Measurements from ENCODE around the gene AGAP1.

AGAP1 gene

DNA sequence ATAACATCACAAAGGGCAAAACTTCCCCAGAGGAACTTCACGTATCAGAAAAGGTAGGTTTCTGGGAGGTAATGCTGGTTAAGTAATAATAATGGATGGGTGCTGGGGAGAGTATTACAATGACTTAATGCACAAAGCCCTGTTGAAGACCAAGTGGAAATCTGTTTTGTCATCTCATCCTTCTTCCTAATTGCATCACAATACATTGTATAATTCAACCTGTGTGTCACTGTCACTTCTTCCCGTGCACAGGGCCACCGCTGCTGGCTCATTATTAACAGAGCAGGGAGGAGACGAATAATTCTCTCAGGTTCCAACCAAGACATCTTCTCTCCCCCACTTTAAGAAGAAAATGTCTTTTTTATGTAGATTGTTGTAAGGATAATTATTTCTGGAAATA is 290.9 kb downstream of the AGAP1 start:
- DNase-seq: no peak

DNA sequence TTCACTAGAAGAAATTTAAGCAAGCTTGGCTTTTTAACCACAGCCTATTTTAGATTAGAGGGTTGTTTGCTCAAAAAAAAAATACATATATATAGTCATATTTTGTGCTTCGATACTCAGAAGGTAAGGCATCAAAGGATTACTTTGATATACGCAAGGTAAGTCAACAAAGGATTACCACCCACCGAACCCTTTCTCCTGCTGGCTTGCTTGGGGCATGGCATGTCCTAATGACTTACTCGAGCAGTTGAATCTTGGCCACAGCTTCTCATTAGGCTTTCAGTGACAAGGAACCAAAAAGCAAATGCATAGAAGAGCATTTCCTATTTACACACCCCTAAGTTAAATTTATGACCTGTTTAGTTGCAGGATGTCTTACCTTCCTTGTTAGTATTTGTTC is 295.7 kb downstream of the AGAP1 start:
- DNase-seq: no peak

DNA sequence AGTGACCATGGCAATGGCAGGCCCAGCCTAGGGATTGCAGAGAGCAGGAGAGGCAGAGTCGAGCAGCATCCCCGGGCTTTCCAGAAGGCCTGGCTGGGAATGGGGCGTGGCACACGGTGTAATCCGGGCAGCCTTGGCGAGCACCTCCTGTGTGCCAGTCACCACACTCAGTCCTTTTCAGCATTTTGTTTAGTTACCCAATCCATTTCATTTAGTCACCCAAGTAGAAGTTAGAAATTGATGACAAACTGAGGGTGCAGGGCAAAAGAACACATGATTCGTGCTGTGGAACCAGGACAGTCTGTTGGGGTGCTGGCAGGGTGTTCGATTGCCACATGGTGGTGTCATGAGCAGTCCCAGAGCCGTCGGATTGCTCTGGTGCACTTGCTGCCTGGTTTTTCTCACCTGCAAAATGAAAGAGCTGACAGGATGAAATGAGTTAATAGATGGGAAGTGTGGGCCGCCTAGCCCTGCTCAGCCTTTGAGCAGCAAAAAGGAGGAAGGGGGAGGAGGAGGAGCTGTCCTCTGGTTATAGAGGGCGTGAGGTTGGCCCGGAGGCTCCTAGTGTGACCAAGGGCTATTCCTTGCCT is 299.4 kb downstream of the AGAP1 start:
- no peak for DNase-seq

DNA sequence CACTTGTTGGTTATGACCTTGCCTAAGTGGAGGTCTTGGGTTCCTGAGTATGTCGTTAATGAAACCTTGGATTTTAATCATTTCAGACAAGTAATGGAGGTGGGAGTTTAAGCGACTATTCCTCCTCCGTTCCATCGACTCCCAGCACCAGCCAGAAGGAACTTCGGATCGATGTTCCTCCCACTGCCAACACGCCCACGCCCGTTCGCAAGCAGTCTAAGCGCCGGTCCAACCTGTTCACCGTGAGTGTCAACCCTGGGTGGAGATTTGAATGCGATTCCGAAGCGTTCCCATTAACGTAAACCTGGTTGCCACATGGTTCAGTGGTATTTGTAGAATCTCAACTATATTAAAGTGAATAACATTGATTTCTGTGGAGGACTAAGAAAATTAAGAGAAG is 305.4 kb downstream of the AGAP1 start:
- DNase-seq: no peak

DNA sequence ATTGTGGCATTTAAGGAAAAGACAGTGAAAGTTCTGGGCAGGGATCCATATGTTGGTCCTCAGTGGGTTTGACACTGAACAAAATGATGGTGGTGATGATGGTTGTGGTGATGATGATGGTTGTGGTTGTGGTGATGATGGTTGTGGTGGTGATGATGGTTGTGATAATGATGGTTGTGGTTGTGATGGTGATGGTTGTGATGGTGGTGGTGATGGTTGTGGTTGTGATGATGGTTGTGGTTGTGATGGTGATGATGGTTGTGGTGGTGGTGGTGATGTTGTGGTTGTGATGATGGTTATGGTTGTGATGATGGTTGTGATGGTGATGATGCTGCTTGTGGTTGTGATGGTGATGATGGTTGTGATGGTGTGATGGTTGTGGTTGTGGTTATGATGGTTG is 308.7 kb downstream of the AGAP1 start:
- DNase-seq: no peak

DNA sequence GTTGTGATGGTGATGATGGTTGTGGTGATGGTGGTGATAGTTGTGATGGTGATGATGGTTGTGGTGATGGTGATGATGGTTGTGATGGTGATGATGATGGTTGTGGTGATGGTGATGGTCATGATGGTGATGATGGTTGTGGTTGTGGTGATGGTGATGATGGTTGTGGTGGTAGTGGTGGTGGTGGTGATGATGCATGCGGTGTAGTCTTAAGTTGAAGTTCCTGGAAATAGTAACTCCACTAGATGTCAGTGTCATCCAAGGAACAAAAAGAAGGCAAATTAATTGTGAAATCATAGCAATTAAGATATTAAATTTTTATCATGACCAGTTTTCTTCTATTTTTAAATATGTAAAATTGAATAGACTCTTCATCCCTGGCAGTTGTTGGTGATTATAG is 309.2 kb downstream of the AGAP1 start:
- no peak for DNase-seq

DNA sequence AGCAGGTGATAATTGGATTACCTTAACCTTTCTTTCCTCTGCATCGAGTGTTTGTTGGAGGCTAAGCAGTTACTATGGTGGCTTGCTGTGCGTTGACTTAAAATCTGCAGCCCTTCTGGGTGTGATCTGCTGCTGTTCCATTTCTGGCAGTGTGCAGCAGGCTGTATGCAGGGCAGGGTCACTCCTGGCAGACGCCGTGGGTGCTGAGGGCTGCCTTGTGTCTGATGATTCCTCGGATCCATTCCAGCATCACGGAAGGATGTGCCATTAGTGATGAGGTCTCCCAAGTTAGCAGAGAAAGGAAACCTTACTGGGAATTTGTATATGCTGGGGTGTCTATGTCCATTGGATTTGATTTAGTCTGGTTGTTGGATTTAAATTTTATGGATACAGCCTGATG is 310.8 kb downstream of the AGAP1 start:
- no peak for DNase-seq

DNA sequence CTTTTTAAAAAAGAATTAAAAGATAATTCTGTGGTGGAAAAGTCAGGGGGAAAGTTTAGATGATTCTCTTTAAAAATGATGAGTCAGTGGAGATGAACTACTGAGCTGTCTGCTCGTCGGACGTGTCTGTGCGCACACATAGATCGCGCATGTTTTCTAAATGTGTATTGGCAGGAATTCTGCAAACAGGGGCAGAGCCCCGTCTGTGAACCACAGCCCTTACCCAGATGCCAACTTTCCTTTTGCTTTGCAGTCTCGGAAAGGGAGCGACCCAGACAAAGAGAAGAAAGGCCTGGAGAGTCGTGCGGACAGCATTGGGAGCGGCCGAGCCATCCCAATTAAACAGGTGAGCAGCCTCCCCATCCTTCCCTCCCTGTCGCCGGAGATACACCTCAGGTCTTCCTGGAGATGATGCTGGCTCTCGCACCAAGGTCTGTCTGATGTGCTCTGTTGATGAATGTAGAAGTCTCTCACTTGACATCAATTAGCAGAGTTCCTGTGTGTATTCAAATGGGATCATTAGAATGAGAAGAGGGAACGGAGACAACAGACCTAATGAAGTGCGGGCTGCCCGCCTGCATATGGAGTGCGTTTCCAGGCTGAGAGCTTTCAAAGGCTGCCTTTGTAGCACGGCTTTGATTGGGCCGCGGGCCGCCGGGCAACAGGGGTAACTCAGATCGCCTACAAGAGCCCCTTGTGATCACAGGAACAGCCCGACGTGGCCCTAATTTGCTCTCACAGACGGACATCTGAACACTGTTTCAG is 313.3 kb downstream of the AGAP1 start:
- no peak for DNase-seq

DNA sequence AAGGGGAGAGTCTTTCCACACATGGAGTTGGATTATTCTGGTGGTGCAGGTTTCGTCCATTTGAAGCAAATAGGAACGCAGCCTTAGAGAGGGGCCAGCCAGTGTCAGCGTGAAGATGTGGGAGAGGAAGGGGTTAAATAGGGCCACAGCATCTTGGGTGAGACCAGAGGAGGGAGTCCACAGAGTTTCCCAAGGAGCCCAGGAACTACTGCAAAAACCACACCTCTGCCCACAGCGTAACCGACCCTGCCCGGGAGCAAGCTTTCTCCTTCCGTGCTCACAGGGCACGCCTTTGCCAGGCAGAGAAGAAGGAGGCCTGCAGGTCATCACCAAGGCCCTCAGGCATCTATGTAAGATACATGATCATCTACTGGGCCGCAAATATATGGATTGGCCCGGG is 314.5 kb downstream of the AGAP1 start:
- no peak for DNase-seq

DNA sequence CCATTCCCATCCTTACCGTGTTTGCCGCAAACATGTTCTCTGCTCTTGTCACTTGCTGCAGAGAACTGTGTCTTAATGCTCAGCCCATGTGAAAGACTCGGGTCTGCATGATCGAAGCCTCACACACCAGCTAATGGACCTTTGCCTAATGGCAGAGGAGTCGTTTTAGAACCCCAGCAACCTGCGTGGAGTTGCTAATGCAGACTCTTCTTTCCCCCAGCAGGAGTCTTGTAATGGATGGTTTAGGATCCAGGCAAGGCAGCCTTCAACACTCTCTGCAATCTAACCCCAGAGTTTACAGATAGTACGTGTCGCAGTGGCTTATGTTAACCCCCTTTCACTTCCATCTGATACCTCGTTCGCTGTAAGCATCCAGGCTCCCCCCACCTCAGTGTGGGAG is 316.4 kb downstream of the AGAP1 start:
- DNase-seq: no peak

DNA sequence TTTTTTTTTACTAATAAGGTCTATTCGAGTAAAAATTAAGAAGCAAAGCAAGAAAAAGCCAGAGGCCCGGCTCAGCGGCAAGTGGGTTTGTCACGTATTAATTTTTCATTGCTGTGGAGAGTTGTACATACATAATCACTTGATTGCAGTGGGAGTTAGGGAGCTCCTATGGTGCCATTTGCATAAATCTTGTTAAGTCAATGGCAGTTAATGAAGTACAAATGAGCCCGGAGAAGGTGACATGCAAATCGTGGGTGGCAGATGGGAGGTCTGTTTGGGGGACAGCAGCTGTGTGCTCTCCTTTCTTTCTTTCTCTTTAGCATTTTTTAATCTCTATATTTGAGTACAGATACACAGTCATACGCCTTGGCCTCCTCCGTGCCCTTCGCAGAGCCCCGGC is 317.0 kb downstream of the AGAP1 start:
- no peak for DNase-seq

DNA sequence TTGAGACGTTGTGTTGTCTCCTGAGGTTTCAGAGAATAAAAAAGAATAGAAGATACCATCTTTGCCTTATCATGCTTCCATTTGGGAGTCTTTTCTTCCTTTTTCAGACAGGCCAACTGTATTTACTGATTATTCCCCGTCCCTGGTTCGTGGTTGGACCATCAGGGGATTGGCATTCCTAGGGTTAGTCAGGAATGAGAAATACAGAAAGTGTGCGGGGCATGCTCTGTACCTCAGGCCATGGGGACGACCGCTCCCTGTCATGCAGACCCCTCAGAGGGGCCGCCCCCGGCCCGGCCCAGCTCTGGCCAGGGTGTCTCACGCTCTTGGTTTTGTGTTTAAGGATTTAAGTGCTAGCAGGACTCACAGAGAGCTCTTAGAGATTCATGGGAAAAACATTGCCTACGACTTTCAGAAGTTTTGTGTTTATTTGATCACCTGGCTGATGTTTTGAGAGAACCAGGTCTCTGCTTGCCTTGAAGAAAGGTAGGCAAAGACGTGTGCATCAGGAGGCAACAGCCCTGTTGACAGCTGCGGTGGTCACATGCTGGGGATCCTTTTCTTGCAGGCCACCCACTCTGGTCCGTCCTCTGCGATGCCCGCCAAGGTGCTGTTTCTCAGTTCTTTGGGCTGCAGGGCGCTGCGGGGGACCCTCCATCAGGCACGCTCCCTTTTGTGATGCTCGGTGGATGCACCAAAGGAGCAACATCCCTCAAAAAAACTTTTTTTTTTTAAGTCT is 317.8 kb downstream of the AGAP1 start:
- DNase-seq: no peak

DNA sequence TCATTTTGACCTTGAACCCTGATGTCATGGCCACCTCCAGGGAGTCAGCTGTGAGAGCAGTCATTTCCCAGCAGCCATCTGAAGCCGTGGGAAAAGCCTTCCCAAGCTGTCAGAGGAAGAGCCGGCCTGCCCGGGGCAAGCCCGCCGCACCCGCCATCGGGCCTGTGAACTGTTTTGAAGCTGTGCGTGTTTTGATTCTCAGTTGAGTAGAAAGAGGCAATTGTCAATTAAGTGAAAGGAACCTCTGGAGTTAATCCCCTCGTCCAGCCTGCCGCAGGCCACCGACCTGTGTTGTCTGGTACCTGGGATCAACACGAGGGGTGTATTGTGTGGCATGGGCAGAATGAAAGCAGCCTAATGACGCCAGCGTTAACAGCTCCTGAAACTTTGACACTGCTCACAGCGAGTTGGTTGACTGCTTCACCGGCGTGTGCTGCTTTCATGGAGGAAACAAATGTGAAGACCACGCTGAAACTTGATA is 318.4 kb downstream of the AGAP1 start:
- DNase-seq: no peak

DNA sequence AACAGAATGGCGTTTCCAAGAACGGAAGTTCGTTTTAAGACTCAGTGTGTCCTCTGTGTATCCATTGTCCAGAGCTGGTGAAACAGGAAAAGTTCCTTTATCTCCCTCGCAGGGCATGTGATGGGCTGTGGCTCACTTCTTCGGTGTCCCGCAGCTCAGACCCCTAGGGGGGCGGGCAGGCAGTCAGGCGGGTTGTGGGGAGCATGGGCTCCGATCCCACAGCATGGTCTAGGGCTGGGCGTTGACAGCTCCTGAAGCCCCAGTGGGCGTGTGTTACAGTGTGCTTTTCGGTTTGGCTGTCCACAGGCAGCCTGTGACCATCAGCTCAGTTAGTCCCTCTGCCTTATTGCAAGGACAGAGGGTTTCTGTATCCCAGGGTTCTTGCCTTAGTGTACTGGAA is 319.6 kb downstream of the AGAP1 start:
- DNase-seq: no peak

DNA sequence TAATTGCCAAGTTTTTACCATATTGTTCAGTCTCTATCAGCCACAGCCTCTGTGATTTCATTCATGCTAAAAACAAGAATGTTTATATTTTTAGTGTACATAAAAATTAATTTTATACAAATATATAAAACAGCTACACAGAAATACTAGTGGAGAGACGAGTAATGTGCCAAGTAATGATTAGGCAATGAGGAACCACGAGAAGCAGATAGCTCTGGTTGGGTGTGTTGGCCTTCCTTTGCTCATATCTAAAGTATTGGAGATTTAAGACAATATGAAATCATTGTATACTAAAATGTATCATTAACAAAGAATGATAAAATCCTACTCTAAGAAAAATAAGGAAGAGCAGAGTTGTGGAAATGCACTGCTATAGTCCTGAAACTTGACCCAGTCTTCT is 326.7 kb downstream of the AGAP1 start:
- DNase-seq: no peak

DNA sequence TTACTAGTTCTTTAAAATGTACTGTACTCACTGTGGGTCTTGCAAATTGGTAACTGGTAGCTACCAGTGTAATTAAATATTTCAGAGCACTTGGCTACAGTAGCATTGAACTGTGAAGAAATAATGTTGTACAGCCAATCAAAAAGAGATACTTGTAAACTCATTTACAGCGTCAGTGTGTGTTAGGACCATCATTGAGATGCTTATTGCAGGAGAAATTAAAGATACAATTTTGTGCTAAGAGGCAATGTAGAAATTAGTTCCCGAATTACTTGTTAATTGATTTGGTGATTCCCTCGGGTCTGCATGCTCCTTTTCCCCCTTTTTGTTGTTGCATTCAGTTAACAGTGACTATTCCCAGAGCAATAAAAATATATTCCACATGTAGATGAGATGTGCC is 330.5 kb downstream of the AGAP1 start:
- no peak for DNase-seq

DNA sequence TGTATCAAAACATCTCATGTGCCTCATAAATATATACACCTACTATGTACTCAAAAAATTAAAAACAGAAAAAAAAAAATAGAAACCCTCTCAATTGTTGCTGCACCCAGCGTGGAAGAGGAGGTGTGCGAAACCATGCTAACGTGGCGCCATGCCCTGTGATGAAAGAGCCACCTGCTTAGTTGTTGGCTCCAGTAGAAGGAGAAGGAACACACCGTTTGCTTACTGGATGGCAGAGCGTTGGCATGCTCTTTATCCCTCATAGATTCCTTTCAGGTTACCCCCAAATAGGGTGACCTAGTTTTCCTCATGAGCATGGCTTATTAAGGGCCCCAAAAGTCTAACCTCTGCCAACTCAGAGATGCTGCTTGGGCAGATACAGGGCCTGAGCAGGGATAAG is 332.1 kb downstream of the AGAP1 start:
- DNase-seq: no peak

DNA sequence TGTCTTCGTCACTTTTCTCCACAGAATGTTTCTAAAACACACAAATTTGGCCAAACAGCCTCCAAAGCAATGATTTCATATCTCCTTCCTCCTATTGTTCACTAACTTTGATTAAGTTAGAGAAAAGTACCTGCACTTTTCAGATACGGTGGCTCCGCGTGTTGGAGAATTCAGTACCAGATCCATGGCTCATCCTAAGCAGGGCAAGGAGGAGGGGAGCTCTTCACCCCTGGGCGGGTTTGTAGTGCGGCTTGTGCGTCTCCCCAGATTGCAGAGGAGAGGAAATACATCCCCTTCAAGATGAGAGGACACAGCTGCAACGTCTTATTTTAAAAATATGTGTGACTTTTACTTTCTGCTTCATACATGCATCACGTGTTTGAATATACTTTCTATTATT is 333.0 kb downstream of the AGAP1 start:
- no peak for DNase-seq

DNA sequence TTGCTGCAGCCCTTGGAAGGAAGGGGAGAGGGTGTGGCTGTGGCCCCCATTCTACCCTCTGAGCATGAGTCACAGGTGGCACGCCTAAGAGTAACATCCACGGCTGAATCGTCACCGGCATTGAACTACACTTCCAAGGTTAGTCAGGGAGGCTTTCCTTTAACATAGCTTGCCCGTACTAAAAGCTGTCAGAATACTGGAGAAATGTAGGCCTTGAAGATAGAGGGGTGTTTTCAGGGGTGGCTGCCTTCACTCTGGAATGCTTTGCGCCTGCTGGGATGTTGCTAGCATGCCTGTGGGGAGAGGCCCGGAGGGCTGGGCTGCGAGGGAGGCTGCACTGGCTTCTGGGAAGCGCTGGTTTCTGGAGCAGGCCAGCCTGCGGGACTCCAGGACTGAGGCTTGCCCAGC is 333.7 kb downstream of the AGAP1 start:
- DNase-seq: no peak

DNA sequence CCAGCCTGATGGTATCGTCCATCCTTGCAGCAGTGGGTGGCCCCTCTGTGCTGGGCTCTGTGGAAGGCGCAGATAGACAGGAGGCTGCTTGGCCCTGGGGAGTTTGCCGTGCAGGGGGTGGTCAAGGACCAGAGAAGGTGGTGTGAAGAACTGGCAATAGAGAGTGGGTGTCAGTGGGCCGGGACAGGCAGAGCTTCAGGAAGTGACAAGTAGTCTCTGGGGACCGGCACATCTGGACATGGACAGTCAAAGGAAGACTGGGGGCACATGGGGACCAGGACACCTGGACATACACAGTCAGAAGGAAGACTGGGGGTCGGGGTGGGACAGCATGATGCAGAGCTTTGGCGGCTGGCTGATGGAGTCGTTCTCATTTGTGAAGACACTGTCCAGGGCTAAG is 335.9 kb downstream of the AGAP1 start:
- no peak for DNase-seq

DNA sequence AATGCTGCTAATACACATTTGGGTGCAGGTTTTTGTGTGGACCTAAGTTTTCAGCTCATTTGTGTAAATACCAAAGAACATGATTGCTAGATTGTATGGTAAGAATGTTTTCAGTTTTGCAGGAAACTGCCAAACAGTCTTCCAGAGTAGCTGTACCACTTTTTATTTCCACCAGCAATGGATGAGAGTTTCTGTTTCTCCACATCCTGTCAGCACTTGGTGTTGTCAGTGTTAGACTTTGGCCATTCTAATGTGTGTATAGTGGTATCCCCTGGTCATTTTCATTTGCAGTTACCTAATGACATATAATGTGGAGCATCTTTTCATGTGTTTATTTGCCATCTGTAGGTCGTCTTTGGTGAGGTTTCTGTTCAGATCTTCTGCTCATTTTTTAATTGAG is 337.9 kb downstream of the AGAP1 start:
- DNase-seq: no peak

DNA sequence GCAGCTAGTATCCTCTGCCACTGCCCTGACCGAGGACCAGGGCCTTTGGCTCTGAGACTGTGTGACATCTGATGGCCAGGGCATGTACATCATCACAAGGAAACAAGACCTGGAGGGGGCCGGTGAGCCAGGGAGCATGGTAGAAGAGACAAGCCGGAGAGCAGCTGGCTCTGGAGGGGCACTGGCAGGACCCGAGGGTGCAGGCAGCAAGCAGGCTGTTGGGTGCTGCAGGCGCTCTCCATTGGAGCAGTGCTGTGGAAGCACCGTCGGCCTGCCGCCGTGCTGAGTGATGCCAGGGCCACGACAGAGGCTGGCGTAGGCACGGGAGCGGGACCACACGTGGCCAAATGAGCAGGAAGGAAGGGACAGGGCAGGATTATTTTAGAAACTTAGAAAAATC is 339.1 kb downstream of the AGAP1 start:
- DNase-seq: no peak

DNA sequence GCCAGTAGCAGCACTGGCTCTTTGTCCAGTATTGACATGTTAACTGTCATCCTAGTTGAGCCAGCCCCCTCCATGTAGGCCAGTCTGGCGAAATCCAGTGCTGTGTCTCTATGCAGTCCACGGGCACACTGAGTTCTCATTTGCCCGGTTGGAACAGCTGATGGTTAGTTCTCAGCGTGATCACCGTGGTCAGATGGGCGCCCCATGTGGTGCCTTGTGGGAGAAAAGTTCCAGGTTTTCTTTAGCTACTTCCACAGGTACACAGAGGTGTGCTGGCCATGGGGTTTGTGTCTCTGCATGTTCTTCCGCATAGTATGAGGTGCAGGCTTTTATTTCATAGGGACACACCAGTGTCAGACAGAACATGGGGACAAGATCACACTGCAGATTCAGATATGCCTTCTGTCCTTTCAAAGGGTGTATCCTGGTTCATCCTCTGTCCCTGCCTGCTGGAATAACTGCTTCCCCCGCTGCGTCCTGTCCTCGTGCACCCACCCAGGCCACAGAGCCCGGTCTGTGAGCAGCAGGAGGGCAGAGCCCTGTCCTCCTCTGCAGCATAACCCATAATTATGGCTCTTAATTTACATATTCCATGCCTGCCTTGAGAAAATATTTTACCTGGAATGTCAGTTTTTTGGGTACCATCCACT is 340.3 kb downstream of the AGAP1 start:
- DNase-seq: no peak

DNA sequence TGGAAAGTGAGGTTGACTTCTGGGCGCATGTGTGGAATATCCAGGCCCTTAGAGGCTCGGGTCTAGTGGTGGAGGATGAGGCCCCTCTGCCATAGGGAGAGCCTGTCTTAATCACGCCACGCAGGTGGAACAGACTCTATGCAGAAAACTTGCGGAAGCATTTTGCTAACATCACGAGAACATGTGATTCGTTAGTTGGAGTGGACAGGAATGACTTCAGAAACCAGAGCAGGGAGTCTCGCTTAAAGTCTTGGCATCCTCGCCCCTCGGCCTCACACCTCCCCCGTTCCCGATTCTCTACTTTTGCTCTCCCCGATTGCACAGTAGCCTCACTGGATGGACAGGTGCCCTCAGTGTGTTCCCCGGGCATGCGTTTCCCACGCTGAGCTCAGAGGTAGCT is 340.9 kb downstream of the AGAP1 start:
- no peak for DNase-seq

Measured in NCI-H1048 (cell line).